UCSD-AML1 (cell line): ENCODE results near the gene OR7C1.
A peak's percentile ranks its signal among the peaks of the same experiment; 100 is the strongest.
"Not testable (repeated sequence)": the region's sequence is repeated elsewhere in the genome, so short reads cannot be mapped to it uniquely, and the experiment has no call there.

ENCODE experiments used
- DNase-seq: peaks from one replicate; lab custom pipeline; 2025; ENCODE audit not compliant: unreplicated experiment; lab: John Stamatoyannopoulos, UW

Gene OR7C1

GRCh38 chr19:14785102-14785793, 49.7 kb downstream of the OR7C1 start:
- DNase-seq = peak; percentile 72

GRCh38 chr19:14784730-14785101, 50.3 kb downstream of the OR7C1 start:
- peak; percentile 78 for DNase-seq

GRCh38 chr19:14783410-14783998, 51.5 kb downstream of the OR7C1 start:
- DNase-seq = not testable (repeated sequence)

GRCh38 chr19:14782626-14783409, 52.2 kb downstream of the OR7C1 start:
- DNase-seq = no peak

GRCh38 chr19:14781713-14782536, 53.1 kb downstream of the OR7C1 start:
- DNase-seq = not testable (repeated sequence)

GRCh38 chr19:14780622-14781225, 54.3 kb downstream of the OR7C1 start:
- not testable (repeated sequence) for DNase-seq

GRCh38 chr19:14779151-14779550, 55.8 kb downstream of the OR7C1 start:
- DNase-seq = no peak

GRCh38 chr19:14778110-14778845, 56.7 kb downstream of the OR7C1 start, which contains the start of gene ADGRE2:
ADGRE2 (minus strand) TSS chr19:14778560; CDS start chr19:14776756, 1,804 bp downstream.
- DNase-seq = not testable (repeated sequence)

GRCh38 chr19:14777645-14778044, 57.3 kb downstream of the OR7C1 start:
- not testable (repeated sequence) for DNase-seq

- DNase-seq = peak; percentile 62
Observed at GRCh38 chr19:14775869-14776586, 59.0 kb downstream of the OR7C1 start.

GRCh38 chr19:14775326-14775725, 59.7 kb downstream of the OR7C1 start:
- DNase-seq = not testable (repeated sequence)

GRCh38 chr19:14774373-14774772, 60.6 kb downstream of the OR7C1 start:
- DNase-seq = no peak

- DNase-seq = not testable (repeated sequence)
Observed at GRCh38 chr19:14773722-14774121, 61.3 kb downstream of the OR7C1 start.

GRCh38 chr19:14772995-14773394, 62.0 kb downstream of the OR7C1 start:
- no peak for DNase-seq

GRCh38 chr19:14772467-14772866, 62.5 kb downstream of the OR7C1 start:
- no peak for DNase-seq

- no peak for DNase-seq
Observed at GRCh38 chr19:14770944-14771839, 63.8 kb downstream of the OR7C1 start.

GRCh38 chr19:14770136-14770535, 64.8 kb downstream of the OR7C1 start:
- DNase-seq = no peak

- no peak for DNase-seq
Observed at GRCh38 chr19:14769201-14769600, 65.8 kb downstream of the OR7C1 start.
